Prostate gland (tissue), 2 donors: ENCODE data around the gene ALK. TPM values are rescaled to one million over a fixed set of nuclear protein-coding genes. Genes with fewer than 3 reads are reported as not detected.

Experiments
- DNase-seq: peaks from one replicate; pipeline ENCODE4 v3.0.0-alpha.2; 2019; ENCODE audit warnings: low spot score
- H3K27ac ChIP-seq, 2 donors: fragments of 200-600 bp; sonication (generic); 2 replicates each; pipeline ENCODE4 v1.5.1; 2017 to 2019
- H3K27me3 ChIP-seq: fragments of 200-600 bp; sonication (generic); replicated peaks from 2 replicates; pipeline ENCODE4 v1.5.1; 2019; ENCODE audit not compliant: insufficient read depth
- H3K36me3 ChIP-seq, 2 donors: fragments of 200-600 bp; sonication (generic); 1 replicate in 1 of 2; 2 replicates in 1 of 2; pipeline versions ENCODE4 v1.5.1 to v1.8.1; 2017 to 2019
- H3K4me1 ChIP-seq: fragments of 200-600 bp; sonication (generic); replicated peaks from 2 replicates; pipeline ENCODE4 v1.5.1; 2019
- H3K4me3 ChIP-seq, 2 donors: fragments of 200-600 bp; sonication (generic); 2 replicates each; pipeline ENCODE4 v1.5.1; 2017 to 2019
- H3K9me3 ChIP-seq: fragments of 200-600 bp; sonication (generic); 2 replicates; pipeline ENCODE4 v1.5.1; 2017
- POLR2A ChIP-seq: fragments of 450-650 bp; IDR thresholded peaks from one replicate; pipeline ENCODE4 v1.6.1; 2016; ENCODE audit warnings: antibody characterized with exemption, mild to moderate bottlenecking
- POLR2AphosphoS5 ChIP-seq: sonication (generic); formaldehyde crosslinking; IDR thresholded peaks from one replicate; pipeline ENCODE4 v1.6.1; 2017; ENCODE audit warnings: antibody characterized with exemption
- WGBS: methylation state at CpG from one replicate; pipeline ENCODE4 v1.1.5; 2018; 5-methylcytosine and 5-hydroxymethylcytosine counted together
- intact Hi-C: fragments of 100-400 bp; cut with DNase I; formaldehyde crosslinking; loops from one replicate; pipeline ENCODE4 v1.14.2; 2022
- total RNA-seq, 2 donors: library from RNA; depleted of rRNA; stranded (reverse); fragments of >200 nt; gene quantifications; one replicate each; pipeline ENCODE4 v1.1.0, GENCODE V29; 2016
- TF ChIP-seq, protein P1 (sequence below), 4 experiments: fragments of 200-600 bp in 2 of 4; fragments of 450-650 bp in 2 of 4; sonication (generic) in 2 of 4; IDR thresholded peaks; 1 replicate in 3 of 4; 2 replicates in 1 of 4; pipeline ENCODE4 v1.5.1; 2016 to 2019; ENCODE audit warnings: antibody characterized with exemption in 4 of 4, mild to moderate bottlenecking in 2 of 4, moderate library complexity in 2 of 4

Gene ALK
- total RNA-seq, 2 donors from 2014 or later: 0.14 to 1.2 TPM

DNA sequence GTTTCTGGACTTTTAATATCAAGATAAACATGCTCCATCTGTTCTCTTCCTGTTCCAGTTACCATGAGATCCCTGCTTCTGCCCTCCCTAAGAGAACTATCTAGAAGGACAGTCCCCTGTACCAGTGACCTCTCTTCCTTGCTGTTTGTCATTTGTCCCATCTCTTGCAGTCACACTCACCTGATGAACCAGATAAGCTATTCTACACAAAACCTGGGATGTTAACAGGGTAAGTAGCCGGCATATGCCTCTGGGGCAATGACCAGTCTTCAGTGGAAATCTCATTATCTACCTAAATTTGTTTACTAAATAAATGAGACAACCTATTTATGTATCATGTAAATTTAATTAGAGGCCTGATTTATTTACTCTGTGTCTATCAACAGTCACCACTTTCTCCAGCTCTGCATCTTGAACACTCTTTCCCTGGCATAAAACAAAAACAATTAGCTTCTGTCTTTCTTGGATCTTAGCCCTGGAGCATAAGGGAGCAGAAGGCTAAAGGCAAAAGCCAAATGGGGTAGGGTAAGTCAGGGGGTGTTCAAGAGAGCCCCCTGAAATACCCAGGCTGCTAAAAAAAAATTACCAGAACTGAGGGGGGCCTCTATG is 337.7 kb downstream of the ALK start:
- Histone ChIP-seq H3K36me3 (no peaks in the 10 kb centered on the region), H3K4me1 (no peaks in the 10 kb centered on the region), H3K4me3 (no peak overlapping the region), H3K27ac (no peak overlapping the region), H3K9me3 (no peaks in the 10 kb centered on the region), H3K27me3 (no peaks in the 10 kb centered on the region)
- 96% methylated on average over 1 of the region's 1 CpG for WGBS
- intact Hi-C loops: no loop called here
- TF ChIP-seq, protein P1, sequence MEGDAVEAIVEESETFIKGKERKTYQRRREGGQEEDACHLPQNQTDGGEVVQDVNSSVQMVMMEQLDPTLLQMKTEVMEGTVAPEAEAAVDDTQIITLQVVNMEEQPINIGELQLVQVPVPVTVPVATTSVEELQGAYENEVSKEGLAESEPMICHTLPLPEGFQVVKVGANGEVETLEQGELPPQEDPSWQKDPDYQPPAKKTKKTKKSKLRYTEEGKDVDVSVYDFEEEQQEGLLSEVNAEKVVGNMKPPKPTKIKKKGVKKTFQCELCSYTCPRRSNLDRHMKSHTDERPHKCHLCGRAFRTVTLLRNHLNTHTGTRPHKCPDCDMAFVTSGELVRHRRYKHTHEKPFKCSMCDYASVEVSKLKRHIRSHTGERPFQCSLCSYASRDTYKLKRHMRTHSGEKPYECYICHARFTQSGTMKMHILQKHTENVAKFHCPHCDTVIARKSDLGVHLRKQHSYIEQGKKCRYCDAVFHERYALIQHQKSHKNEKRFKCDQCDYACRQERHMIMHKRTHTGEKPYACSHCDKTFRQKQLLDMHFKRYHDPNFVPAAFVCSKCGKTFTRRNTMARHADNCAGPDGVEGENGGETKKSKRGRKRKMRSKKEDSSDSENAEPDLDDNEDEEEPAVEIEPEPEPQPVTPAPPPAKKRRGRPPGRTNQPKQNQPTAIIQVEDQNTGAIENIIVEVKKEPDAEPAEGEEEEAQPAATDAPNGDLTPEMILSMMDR (IDR thresholded peaks at IDR 0.05): no peak
- no peak for DNase-seq

- H3K9me3 ChIP-seq: no peaks in the 10 kb centered on the region
- H3K4me3 ChIP-seq: no peak overlapping the region
- intact Hi-C loops: no loop called here
- WGBS: 75% methylated on average over 1 of the region's 1 CpG
- H3K4me1 ChIP-seq: no peaks in the 10 kb centered on the region
- no peaks in the 10 kb centered on the region for H3K36me3 ChIP-seq
- no peak for TF ChIP-seq POLR2A
- TF ChIP-seq POLR2AphosphoS5: no peak
- TF ChIP-seq, protein P1 (IDR thresholded peaks at IDR 0.05): no peak
- H3K27me3 ChIP-seq: no peaks in the 10 kb centered on the region
- no peak overlapping the region for H3K27ac ChIP-seq
- no peak for DNase-seq
These were observed 338.3 kb downstream of the ALK start for GRCh38 chr2:29583104-29583503.

- no peaks in the 10 kb centered on the region for H3K4me1 ChIP-seq
- DNase-seq: no peak
- no peaks in the 10 kb centered on the region for H3K36me3 ChIP-seq
- no peaks in the 10 kb centered on the region for H3K27me3 ChIP-seq
- intact Hi-C loops: no loop called here
- 86% methylated on average over 2 of the region's 2 CpGs for WGBS
- no peak for TF ChIP-seq POLR2AphosphoS5
- TF ChIP-seq, protein P1 (IDR thresholded peaks at IDR 0.05): no peak
- no peak for TF ChIP-seq POLR2A
- H3K4me3 ChIP-seq: no peak overlapping the region
- no peaks in the 10 kb centered on the region for H3K9me3 ChIP-seq
- no peak overlapping the region for H3K27ac ChIP-seq
These were observed 339.3 kb downstream of the ALK start for GRCh38 chr2:29582062-29582461.

- Histone ChIP-seq H3K36me3 (no peaks in the 10 kb centered on the region), H3K4me1 (no peaks in the 10 kb centered on the region), H3K27me3 (no peaks in the 10 kb centered on the region), H3K4me3 (no peak overlapping the region), H3K9me3 (no peaks in the 10 kb centered on the region), H3K27ac (no peak overlapping the region)
- TF ChIP-seq, protein P1 (IDR thresholded peaks at IDR 0.05): no peak
- TF ChIP-seq POLR2AphosphoS5 (no peak), POLR2A (no peak)
- no peak for DNase-seq
- intact Hi-C loops: no loop called here
- 86% methylated on average over 11 of the region's 11 CpGs for WGBS
These were observed 341.2 kb downstream of the ALK start for GRCh38 chr2:29580223-29580622.

GRCh38 chr2:29579495-29580169 is 341.8 kb downstream of the ALK start:
- Histone ChIP-seq H3K27me3 (no peaks in the 10 kb centered on the region), H3K9me3 (no peaks in the 10 kb centered on the region), H3K27ac (no peak overlapping the region), H3K4me1 (no peaks in the 10 kb centered on the region), H3K4me3 (no peak overlapping the region), H3K36me3 (no peaks in the 10 kb centered on the region)
- no peak for DNase-seq
- TF ChIP-seq POLR2AphosphoS5: no peak
- no peak for TF ChIP-seq POLR2A
- TF ChIP-seq, protein P1 (IDR thresholded peaks at IDR 0.05): no peak
- 78% methylated on average over 8 of the region's 8 CpGs for WGBS
- intact Hi-C loops: no loop called here
